22Rv1 (cell line): ENCODE results near the gene ITGAE.

Source experiments
- H3K27ac ChIP-seq: fragments of 450-650 bp; 2 replicates; pipeline ENCODE4 v1.5.1; 2017
- CTCF ChIP-seq: fragments of 450-650 bp; IDR thresholded peaks from 2 replicates; pipeline ENCODE4 v1.5.1; 2017; ENCODE audit warnings: mild to moderate bottlenecking
- ZFX ChIP-seq: fragments of 450-650 bp; IDR thresholded peaks from 2 replicates; pipeline ENCODE4 v1.6.1; 2017; ENCODE audit warnings: antibody characterized with exemption, borderline replicate concordance

The ITGAE gene

GRCh38 chr17:3668279-3669084 lies 132.5 kb downstream of the ITGAE start, which contains the start of the genes EMC6 and TAX1BP3:
EMC6 (plus strand) TSS chr17:3668812; CDS start chr17:3669147, 335 bp downstream.
TAX1BP3 (minus strand) TSS chr17:3668578; CDS start chr17:3668526, 52 bp downstream.
- TF ChIP-seq ZFX (no peak), CTCF (no peak)
- H3K27ac ChIP-seq = peak within 1 kb of the TSS; percentile 96

GRCh38 chr17:3667366-3668278 lies 133.4 kb downstream of the ITGAE start:
- H3K27ac ChIP-seq = peak overlapping the region; percentile 96

GRCh38 chr17:3666516-3666915 lies 134.5 kb downstream of the ITGAE start:
- no peak for TF ChIP-seq CTCF
- no peak for TF ChIP-seq ZFX
- peak overlapping the region; percentile 96 for H3K27ac ChIP-seq

More at GRCh38 chr17:3667366-3668278, 133.4 kb downstream of the ITGAE start:
- no peak for TF ChIP-seq ZFX
- TF ChIP-seq CTCF = 0 out of 2 replicates have a peak, but pooled peaks have one; percentile 7

GRCh38 chr17:3665834-3666233 lies 135.2 kb downstream of the ITGAE start:
- H3K27ac ChIP-seq = peak overlapping the region; percentile 96
- TF ChIP-seq ZFX (no peak), CTCF (no peak)
